Measurements from ENCODE around the gene WNT5A. TPM values are rescaled to one million over a fixed set of nuclear protein-coding genes. Genes with fewer than 3 reads are reported as not detected.

Gene WNT5A
- total and polyA plus RNA-seq, 2 donors (not counting 1 experiment from before 2014, with no cell fraction given) = 117 to 224 TPM

GRCh38 chr3:55508335-55508734 lies 21.2 kb upstream of the WNT5A start:
- no peak overlapping the region for H2AFZ ChIP-seq (ENCODE audit: low read length)
- no peaks in the 10 kb centered on the region for H3K9me3 ChIP-seq (ENCODE audit: control insufficient read depth, insufficient read depth, low read depth, low read length)
- H3K9ac ChIP-seq (ENCODE audit: insufficient read depth, low read length) = no peak overlapping the region
- no peaks in the 10 kb centered on the region for H4K20me1 ChIP-seq (ENCODE audit: control insufficient read depth, extremely low read depth, insufficient read depth, low read length)
- TF ChIP-seq EZH2 (IDR thresholded peaks at IDR 0.05; ENCODE audit: low read length, missing control alignments) = no peak
- TF ChIP-seq, protein P1, sequence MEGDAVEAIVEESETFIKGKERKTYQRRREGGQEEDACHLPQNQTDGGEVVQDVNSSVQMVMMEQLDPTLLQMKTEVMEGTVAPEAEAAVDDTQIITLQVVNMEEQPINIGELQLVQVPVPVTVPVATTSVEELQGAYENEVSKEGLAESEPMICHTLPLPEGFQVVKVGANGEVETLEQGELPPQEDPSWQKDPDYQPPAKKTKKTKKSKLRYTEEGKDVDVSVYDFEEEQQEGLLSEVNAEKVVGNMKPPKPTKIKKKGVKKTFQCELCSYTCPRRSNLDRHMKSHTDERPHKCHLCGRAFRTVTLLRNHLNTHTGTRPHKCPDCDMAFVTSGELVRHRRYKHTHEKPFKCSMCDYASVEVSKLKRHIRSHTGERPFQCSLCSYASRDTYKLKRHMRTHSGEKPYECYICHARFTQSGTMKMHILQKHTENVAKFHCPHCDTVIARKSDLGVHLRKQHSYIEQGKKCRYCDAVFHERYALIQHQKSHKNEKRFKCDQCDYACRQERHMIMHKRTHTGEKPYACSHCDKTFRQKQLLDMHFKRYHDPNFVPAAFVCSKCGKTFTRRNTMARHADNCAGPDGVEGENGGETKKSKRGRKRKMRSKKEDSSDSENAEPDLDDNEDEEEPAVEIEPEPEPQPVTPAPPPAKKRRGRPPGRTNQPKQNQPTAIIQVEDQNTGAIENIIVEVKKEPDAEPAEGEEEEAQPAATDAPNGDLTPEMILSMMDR (conservative IDR thresholded peaks at IDR 0.05 in 1 of 2, IDR thresholded peaks at IDR 0.05 in 1 of 2; ENCODE audit: low read depth in 1 of 2, low read length in 2 of 2) = no peak
- H3K27me3 ChIP-seq (ENCODE audit: control insufficient read depth, insufficient read depth, low read length) = no peaks in the 10 kb centered on the region
- no peak for DNase-seq (ENCODE audit: low read depth in 2 of 2)
- no peak overlapping the region for H3K4me3 ChIP-seq (replicated peaks in 1 of 4; ENCODE audit: control extremely low read depth in 1 of 4, insufficient read depth in 1 of 4, low read depth in 3 of 4, low read length in 4 of 4)
- H3K79me2 ChIP-seq (ENCODE audit: control insufficient read depth, insufficient read depth, low read length) = no peaks in the 10 kb centered on the region
- no peaks in the 10 kb centered on the region for H3K36me3 ChIP-seq (ENCODE audit: control insufficient read depth, insufficient read depth, low read length)
- peaks cover 10% of the 10 kb centered on the region for H3K4me1 ChIP-seq (ENCODE audit: control insufficient read depth, extremely low read depth, insufficient read depth, low read length)
- H3K4me2 ChIP-seq (ENCODE audit: extremely low read depth, insufficient read depth, low read length) = no peak overlapping the region
- no peak overlapping the region for H3K27ac ChIP-seq (ENCODE audit: insufficient read depth, low read length)

DNA sequence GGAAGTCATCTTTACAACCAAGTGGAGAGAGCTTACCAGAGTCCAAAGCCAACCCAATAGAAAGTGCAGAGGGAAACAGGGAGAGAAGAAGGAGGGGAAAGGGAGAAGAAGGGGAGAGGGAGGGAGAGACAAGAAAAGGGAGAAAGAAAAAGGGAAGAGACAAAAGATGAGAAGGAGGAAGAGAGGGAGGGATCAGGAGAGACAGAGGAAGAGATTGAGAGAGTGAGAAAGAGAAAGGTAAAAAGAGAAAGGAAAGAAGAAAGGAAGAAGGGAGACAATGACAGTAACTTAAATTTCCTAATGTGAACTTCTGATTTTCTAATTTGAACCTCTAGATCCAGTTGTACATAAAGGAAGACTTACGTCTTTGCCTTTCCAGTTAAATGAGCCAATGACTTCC lies 20.7 kb upstream of the WNT5A start:
- Histone ChIP-seq H3K4me3 (replicated peaks in 1 of 4; ENCODE audit: control extremely low read depth in 1 of 4, insufficient read depth in 1 of 4, low read depth in 3 of 4, low read length in 4 of 4) (no peak overlapping the region), H3K4me2 (ENCODE audit: extremely low read depth, insufficient read depth, low read length) (no peak overlapping the region), H3K27ac (ENCODE audit: insufficient read depth, low read length) (no peak overlapping the region), H2AFZ (ENCODE audit: low read length) (no peak overlapping the region), H4K20me1 (ENCODE audit: control insufficient read depth, extremely low read depth, insufficient read depth, low read length) (no peaks in the 10 kb centered on the region), H3K79me2 (ENCODE audit: control insufficient read depth, insufficient read depth, low read length) (no peaks in the 10 kb centered on the region), H3K4me1 (ENCODE audit: control insufficient read depth, extremely low read depth, insufficient read depth, low read length) (peaks cover 8% of the 10 kb centered on the region), H3K9me3 (ENCODE audit: control insufficient read depth, insufficient read depth, low read depth, low read length) (no peaks in the 10 kb centered on the region), H3K9ac (ENCODE audit: insufficient read depth, low read length) (no peak overlapping the region), H3K36me3 (ENCODE audit: control insufficient read depth, insufficient read depth, low read length) (no peaks in the 10 kb centered on the region), H3K27me3 (ENCODE audit: control insufficient read depth, insufficient read depth, low read length) (no peaks in the 10 kb centered on the region)
- TF ChIP-seq, protein P1 (conservative IDR thresholded peaks at IDR 0.05 in 1 of 2, IDR thresholded peaks at IDR 0.05 in 1 of 2; ENCODE audit: low read depth in 1 of 2, low read length in 2 of 2) = no peak
- no peak for TF ChIP-seq EZH2 (IDR thresholded peaks at IDR 0.05; ENCODE audit: low read length, missing control alignments)
- DNase-seq (ENCODE audit: low read depth in 2 of 2) = no peak

- no peak for TF ChIP-seq EZH2 (IDR thresholded peaks at IDR 0.05; ENCODE audit: low read length, missing control alignments)
- TF ChIP-seq, protein P1 (conservative IDR thresholded peaks at IDR 0.05 in 1 of 2, IDR thresholded peaks at IDR 0.05 in 1 of 2; ENCODE audit: low read depth in 1 of 2, low read length in 2 of 2) = no peak
- Histone ChIP-seq H4K20me1 (ENCODE audit: control insufficient read depth, extremely low read depth, insufficient read depth, low read length) (no peaks in the 10 kb centered on the region), H3K4me2 (ENCODE audit: extremely low read depth, insufficient read depth, low read length) (no peak overlapping the region), H3K27me3 (ENCODE audit: control insufficient read depth, insufficient read depth, low read length) (no peaks in the 10 kb centered on the region), H3K79me2 (ENCODE audit: control insufficient read depth, insufficient read depth, low read length) (no peaks in the 10 kb centered on the region), H3K4me1 (ENCODE audit: control insufficient read depth, extremely low read depth, insufficient read depth, low read length) (no peaks in the 10 kb centered on the region), H2AFZ (ENCODE audit: low read length) (no peak overlapping the region), H3K9ac (ENCODE audit: insufficient read depth, low read length) (no peak overlapping the region), H3K36me3 (ENCODE audit: control insufficient read depth, insufficient read depth, low read length) (no peaks in the 10 kb centered on the region), H3K4me3 (replicated peaks in 1 of 4; ENCODE audit: control extremely low read depth in 1 of 4, insufficient read depth in 1 of 4, low read depth in 3 of 4, low read length in 4 of 4) (no peak overlapping the region), H3K27ac (ENCODE audit: insufficient read depth, low read length) (no peak overlapping the region), H3K9me3 (ENCODE audit: control insufficient read depth, insufficient read depth, low read depth, low read length) (no peaks in the 10 kb centered on the region)
- DNase-seq (ENCODE audit: low read depth in 2 of 2) = no peak
Measured at GRCh38 chr3:55505776-55506175, 18.7 kb upstream of the WNT5A start.
